ENCODE measurements around the gene TFG.
A peak's percentile ranks its signal among the peaks of the same experiment; 100 is the strongest.

The TFG gene

DNA sequence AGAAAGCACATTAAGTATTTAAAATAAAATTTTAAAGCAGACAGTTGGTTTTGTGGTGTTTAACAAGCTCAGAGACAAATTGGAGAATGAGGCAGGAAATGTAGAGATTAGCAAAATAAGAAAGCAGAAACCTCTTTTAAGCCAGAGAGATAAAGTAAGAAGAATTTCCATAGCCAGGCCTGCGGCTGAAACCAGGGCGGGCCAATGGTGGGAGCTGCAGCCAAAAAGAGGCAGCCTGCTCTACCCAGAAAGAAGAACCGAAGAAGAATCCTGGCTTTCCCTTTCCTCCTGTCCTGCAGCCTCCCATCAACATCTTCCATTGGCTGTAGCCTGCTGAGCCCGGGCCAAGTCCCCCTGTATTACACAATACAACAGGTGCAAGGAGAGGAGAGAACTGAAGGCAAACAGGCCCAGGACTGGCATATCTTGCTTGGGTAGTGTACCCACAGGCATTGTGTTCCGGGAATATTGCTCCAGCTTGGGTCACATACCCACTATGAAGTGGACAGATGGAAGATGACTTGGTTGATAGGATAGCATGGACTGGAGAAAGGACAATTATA lies 11.5 kb upstream of the TFG start:
- Mint-ChIP-seq H3K4me3 (no peak overlapping the region), H3K4me1 (no peaks in the 10 kb centered on the region), H3K9me3 (no peaks in the 10 kb centered on the region), H3K36me3 (no peaks in the 10 kb centered on the region), H3K27ac (no peak overlapping the region)
- ATAC-seq (no peak), DNase-seq (ENCODE audit: low spot score in 2 of 2) (no peak)

DNA sequence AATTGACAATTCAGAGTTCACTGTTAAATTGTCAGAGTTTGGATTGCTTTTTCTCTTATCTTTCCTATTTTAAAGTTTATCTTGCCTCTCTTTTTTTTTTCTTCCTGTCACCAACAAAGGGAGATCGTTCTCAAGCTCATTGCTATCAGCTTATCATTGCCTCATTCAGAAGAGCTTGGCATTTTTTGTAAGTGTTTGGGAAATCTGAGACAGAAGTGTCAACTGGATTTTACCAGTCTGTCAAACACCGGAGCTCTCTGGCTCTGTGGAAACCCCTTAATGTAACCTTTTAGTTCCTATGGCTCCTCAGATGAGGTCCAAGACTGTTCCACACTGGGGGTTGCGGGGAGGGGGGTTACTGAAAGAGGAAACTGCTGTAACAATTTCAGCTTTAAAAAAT lies 10.6 kb upstream of the TFG start:
- H3K36me3 Mint-ChIP-seq, result no peaks in the 10 kb centered on the region
- no peak overlapping the region for H3K27ac Mint-ChIP-seq

DNA sequence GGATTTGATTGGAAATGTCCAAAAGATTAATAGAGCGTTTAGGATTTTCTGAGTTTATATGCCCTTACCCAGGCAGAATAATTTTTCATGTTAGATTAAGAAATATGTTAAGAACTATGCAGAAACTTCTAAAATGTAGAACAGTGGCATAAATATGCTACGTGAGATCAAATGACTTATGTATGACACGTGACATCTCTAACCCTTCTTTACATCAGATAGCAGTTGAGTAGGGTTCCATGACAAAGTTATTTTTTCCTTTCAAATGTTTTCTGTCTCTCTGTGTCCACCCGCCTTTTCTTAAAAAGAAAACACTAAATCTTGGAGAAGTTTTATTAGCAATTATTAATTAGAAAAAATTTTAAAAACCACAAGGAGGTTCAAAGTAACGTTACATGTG lies 8.6 kb upstream of the TFG start:
- no peak for ATAC-seq

More for the DNA sequence above, 10.6 kb upstream of the TFG start:
- H3K9me3 Mint-ChIP-seq, result no peaks in the 10 kb centered on the region
- ATAC-seq (no peak), DNase-seq (ENCODE audit: low spot score in 2 of 2) (no peak)
- no peak overlapping the region for H3K4me3 Mint-ChIP-seq
- no peaks in the 10 kb centered on the region for H3K4me1 Mint-ChIP-seq

DNA sequence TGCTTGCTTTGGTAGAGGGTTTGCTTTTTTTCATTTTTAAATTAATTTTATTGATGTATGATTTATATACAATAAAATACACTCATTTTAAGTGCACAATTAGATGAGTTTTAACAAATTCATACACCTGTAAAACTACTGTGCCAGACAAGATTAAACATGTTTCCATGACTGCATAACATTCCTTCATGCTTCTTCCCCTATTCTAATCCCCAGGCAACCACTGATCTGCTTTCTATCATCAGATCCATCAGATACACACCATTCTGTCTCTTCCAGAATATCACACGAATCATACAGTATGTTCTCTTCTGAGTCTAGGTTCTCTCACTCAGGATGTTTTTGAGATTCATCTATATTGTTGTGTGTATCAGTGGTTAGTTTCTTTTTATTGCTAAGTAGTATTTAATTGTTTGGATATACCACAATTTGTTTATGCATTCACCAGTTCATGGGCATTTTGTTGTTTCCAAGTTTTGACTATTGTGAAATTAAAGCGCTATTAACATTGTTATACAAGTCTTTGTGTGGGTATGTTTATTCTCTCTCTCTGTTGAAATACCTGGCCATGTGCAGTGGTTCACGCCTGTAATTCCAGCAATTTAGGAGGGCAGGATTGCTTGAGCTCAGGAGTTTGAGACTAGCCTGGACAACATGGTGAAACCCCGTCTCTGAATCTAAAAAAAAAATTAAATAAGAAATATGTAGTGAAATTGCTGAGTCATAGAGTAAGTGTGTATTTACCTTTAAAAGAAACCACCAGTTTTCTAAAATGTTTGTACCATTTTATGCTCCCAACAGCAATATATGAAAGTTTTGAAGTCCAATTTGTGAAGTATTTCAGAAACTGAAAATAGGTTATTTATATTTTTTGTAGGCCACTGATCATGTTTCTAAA lies 7.0 kb upstream of the TFG start:
- H3K36me3 Mint-ChIP-seq, result no peaks in the 10 kb centered on the region
- no peak overlapping the region for H3K4me3 Mint-ChIP-seq
- ATAC-seq, result no peak
- H3K9me3 Mint-ChIP-seq, result no peaks in the 10 kb centered on the region
- H3K4me1 Mint-ChIP-seq, result no peaks in the 10 kb centered on the region
- H3K27ac Mint-ChIP-seq, result no peak overlapping the region
- no peak for DNase-seq (ENCODE audit: low spot score in 2 of 2)

More for the DNA sequence above, 8.6 kb upstream of the TFG start:
- Mint-ChIP-seq H3K9me3 (no peaks in the 10 kb centered on the region), H3K4me3 (no peak overlapping the region), H3K36me3 (no peaks in the 10 kb centered on the region), H3K27ac (no peak overlapping the region), H3K4me1 (no peaks in the 10 kb centered on the region)
- DNase-seq (ENCODE audit: low spot score in 2 of 2), result no peak

DNA sequence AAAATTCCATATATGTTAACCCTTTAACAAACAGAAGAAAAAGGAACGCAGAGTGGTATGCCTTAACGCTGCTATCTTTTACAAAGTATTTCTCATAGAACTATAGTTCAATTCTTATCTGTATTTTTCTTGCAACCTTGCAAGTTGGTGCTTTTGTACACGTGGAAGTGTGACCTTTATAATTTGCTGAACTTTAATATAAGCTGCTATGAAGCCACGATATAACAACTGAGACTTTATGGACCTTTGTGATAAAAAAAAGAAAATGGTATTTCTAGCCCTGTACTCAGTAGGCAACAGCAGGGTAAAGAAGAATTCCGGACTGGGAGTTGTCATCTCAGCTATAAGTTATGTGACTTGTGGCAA lies 6.3 kb upstream of the TFG start:
- no peak overlapping the region for H3K4me3 Mint-ChIP-seq
- DNase-seq (ENCODE audit: low spot score in 2 of 2) (no peak), ATAC-seq (no peak)
- H3K36me3 Mint-ChIP-seq, result no peaks in the 10 kb centered on the region
- H3K4me1 Mint-ChIP-seq, result no peaks in the 10 kb centered on the region
- no peak overlapping the region for H3K27ac Mint-ChIP-seq
- H3K9me3 Mint-ChIP-seq, result no peaks in the 10 kb centered on the region

DNA sequence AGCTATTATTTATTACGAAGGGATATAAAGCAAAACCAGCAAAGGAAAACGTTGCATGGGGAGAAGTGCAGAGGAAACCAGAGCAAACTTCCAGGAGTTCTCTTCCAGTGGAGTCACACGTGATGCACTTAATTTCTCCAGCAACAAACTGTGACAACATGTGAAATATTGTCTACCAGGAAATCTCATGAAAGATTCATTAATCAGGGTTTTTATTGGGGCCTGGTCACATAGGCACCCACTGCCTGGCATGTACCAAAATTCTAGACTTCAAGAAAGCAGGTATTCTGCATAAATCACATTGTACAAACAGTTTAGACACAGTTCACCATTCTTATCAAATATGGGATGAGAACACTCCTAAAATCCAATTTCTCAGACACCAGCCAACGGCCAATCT lies 5.4 kb upstream of the TFG start:
- H3K36me3 Mint-ChIP-seq, result peaks cover 2% of the 10 kb centered on the region
- H3K9me3 Mint-ChIP-seq, result peaks cover 5% of the 10 kb centered on the region
- ATAC-seq, result no peak
- no peak overlapping the region for H3K4me3 Mint-ChIP-seq
- DNase-seq (ENCODE audit: low spot score in 2 of 2), result no peak
- H3K4me1 Mint-ChIP-seq, result peaks cover 7% of the 10 kb centered on the region
- H3K27ac Mint-ChIP-seq, result no peak overlapping the region

DNA sequence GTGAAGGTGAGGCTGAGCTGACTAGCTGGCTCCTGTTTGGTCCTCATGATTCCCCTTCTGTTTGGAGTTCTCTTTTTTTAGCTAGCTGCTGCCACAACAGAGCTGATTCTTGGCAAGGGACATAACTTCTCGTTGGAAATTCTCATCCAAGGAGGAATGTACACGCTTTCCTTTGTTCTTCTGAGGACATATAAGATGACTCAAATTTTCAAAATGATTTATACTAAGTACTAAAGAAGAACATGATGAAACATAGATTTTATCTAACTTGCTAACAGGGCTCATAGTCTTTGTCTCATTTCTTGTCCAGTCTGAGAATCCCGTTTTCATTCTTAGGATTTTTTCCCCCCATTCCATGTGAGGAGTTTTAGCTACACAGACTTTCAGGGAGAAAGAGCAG lies 2.9 kb upstream of the TFG start:
- ATAC-seq, result no peak
- Mint-ChIP-seq H3K36me3 (peaks cover 21% of the 10 kb centered on the region), H3K4me1 (peaks cover 21% of the 10 kb centered on the region), H3K4me3 (no peak overlapping the region), H3K27ac (no peak overlapping the region), H3K9me3 (peaks cover 8% of the 10 kb centered on the region)
- no peak for DNase-seq (ENCODE audit: low spot score in 2 of 2)

DNA sequence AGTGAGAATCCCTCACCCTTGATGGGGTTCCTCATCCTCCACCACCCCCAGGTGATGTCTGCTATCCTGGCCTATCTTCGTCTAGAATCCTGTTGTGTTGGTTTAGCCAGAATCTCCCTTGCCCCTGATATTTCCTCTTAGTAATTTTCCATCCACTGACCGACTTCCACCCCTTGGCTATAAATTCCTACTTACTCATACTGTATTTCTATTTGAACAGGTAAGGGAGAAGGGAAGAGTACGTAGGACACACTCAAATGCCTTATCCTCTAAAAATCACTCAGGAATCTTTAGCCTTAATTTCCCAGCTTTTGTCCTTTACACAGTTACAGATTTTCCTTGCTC lies 678 bp upstream of the TFG start:
- H3K4me1 Mint-ChIP-seq, result peaks cover 42% of the 10 kb centered on the region
- peaks cover 43% of the 10 kb centered on the region for H3K36me3 Mint-ChIP-seq
- DNase-seq (ENCODE audit: low spot score in 2 of 2) (no peak), ATAC-seq (no peak)
- peak overlapping the region; percentile 64 for H3K4me3 Mint-ChIP-seq
- H3K27ac Mint-ChIP-seq, result peak overlapping the region; percentile 97
- H3K9me3 Mint-ChIP-seq, result peaks cover 8% of the 10 kb centered on the region

DNA sequence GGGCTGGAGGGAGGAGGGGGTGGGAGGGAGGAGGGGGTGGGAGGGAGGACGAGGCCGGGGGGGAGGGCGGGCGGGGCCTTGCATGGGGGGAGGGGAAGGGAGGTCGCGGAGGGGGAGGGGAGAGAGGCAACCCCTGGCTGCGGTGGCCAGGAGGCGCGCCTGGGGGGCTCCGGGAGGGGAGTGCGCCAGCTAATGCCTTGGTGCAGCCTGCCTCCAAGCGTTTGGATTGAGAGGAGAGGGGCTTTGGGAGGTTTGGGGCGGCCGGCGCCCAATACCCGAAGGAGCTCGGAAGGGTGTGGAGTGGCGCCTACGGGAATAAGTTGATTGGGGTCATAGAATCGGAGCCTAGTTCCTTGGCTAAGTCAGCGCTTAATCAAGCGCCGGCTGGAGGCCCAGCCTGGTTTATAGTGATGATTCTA lies 557 bp downstream of the TFG start:
- Mint-ChIP-seq H3K27ac (peak overlapping the region; percentile 97), H3K4me1 (peaks cover 51% of the 10 kb centered on the region), H3K4me3 (peak overlapping the region; percentile 64), H3K9me3 (peaks cover 8% of the 10 kb centered on the region), H3K36me3 (peaks cover 56% of the 10 kb centered on the region)
- ATAC-seq (peak; percentile 1), DNase-seq (ENCODE audit: low spot score in 2 of 2) (peak; percentile 23 to 73)

DNA sequence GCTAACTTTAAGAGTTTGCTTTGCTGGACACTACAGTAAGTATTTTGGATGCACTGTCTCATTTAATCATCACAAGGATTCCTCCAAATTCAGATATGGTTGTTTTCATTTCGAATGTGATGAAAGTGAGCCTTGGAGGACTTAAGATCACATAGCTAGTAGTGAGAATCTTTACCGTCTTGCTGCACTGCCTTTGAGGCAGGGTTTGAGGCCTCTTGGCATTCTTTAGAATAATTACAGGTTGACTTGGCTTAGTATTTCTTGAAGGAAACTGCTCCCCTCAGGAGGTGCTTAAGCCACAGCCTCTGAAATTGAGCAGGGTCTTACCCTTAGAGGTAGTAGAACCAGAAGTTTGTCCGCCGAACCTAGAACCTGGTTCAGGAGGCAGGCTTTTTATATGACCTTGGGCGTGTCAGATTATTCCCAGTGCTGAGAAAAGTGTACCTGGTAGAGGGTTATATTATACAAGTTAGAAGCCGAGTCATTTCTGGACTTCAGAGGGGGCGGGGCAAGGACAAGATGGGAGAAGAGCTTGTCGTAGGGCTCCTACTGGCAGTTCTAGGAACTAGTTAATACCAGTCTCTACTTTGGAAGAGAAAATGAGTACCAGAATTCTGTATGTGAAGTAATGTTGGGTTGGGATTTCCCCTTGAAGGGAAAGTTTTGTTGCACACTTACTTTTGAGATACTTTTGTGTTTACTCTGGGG lies 1.1 kb downstream of the TFG start:
- H3K27ac Mint-ChIP-seq, result peak overlapping the region; percentile 97
- H3K4me1 Mint-ChIP-seq, result peaks cover 57% of the 10 kb centered on the region
- peaks cover 8% of the 10 kb centered on the region for H3K9me3 Mint-ChIP-seq
- ATAC-seq, result peak; percentile 69
- peak overlapping the region; percentile 64 for H3K4me3 Mint-ChIP-seq
- DNase-seq (ENCODE audit: low spot score in 2 of 2), result peak; percentile 44 to 88
- H3K36me3 Mint-ChIP-seq, result peaks cover 61% of the 10 kb centered on the region

DNA sequence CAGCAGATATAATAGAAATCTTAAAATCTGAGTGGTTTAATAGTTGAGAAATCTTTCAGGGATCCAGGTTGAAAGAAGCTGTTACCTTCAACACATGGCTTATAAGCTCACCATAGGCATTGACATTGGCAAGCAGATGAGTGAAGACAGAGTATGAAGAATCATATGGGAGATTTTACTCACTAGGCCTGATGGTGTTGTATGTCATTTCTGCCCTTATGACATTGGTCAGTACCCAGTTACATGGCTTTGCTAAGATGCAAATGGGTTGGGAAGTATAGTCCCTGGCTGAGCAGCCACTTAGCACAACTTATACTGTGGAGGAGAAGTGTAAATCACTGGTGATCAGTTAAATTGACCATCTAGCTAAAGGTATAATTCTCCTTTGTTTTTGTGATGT lies 5.9 kb downstream of the TFG start:
- Mint-ChIP-seq H3K9me3 (peaks cover 3% of the 10 kb centered on the region), H3K4me3 (no peak overlapping the region), H3K36me3 (peaks cover 99% of the 10 kb centered on the region), H3K27ac (no peak overlapping the region), H3K4me1 (peaks cover 77% of the 10 kb centered on the region)
- no peak for DNase-seq (ENCODE audit: low spot score in 2 of 2)
- ATAC-seq, result peak; percentile 52

DNA sequence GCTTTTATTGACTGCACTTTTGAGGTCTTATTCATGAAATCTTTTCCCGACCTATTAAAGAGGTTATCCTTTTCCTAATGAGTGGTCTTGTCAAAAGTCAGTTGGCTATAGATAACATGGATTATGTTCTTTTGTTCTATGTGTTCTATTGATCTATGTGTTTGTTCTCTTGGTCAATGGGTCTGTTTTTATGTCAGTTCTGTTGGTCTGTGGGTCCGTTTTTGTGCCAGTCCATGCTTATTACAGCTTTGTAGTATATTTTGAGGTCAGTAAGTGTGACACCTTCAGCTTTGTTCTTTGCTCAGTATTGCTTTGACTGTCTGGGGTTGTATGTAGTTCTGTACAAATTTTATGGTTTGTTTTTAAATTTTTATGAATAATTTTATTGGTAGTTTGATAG lies 7.8 kb downstream of the TFG start:
- no peak for ATAC-seq
- Mint-ChIP-seq H3K9me3 (no peaks in the 10 kb centered on the region), H3K36me3 (peaks cover 100% of the 10 kb centered on the region), H3K4me1 (peaks cover 61% of the 10 kb centered on the region), H3K27ac (peak overlapping the region; percentile 71), H3K4me3 (no peak overlapping the region)
- DNase-seq (ENCODE audit: low spot score in 2 of 2), result no peak

DNA sequence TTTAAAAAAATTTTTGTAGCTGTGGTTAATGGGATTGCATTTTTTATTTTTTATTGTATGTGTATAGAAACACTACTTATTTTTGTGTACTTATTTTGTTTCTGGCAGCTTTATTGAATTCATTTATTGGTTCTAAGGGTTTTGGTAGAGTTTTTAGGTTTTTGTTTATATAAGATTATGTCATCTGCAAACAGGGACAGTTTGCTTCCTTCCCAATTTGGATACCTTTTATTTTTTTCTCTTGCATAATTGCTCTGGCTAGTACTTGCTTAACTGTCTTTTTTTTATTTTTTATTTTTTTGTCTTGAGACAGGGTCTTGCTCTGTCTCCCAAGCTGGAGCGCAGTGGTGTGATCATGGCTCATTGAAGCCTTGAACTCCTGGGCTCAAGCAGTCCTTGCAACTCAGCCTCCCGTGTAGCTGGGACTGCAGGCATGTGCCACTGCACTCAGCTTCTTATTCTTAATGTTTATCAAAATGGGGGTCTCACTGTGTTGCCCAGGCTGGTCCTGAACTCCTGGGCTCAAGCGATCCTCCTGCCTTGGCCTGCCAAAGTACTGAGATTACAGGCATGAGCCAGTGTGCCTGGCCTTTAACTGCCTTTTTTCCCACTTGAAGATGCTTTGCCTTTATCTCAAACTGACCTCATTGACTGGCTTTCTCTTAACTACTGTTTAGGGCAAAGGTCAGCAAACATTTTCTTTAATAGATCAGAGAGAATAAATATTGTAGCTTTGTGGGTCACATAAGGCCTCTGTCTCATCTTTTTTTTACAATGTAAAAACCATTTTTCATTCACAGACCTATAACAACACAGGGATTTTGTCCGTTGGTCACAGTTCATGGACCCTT lies 8.6 kb downstream of the TFG start:
- Mint-ChIP-seq H3K4me1 (peaks cover 53% of the 10 kb centered on the region), H3K4me3 (no peak overlapping the region), H3K9me3 (no peaks in the 10 kb centered on the region), H3K36me3 (peaks cover 100% of the 10 kb centered on the region), H3K27ac (peak overlapping the region; percentile 71)
- ATAC-seq (no peak), DNase-seq (ENCODE audit: low spot score in 2 of 2) (no peak)

DNA sequence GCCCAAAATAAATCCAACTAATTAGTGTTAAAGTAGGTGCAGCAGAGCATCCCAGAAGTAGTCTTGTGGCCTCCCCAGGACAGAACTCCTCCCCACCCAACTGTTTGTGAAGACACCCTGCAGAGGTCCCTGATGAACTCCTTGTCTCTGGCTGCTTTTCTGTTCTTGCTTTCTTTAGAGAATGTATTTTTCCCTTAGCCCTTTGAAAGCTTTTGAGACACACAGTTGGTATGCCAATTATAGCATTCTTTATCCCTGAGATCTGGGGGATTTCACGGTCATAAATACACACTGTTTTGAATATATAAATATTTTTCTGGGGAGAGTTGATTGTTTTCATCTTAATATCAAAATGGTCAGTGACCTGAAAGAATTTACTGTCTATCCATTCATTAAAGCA lies 9.8 kb downstream of the TFG start:
- H3K27ac Mint-ChIP-seq, result no peak overlapping the region
- ATAC-seq (no peak), DNase-seq (ENCODE audit: low spot score in 2 of 2) (no peak)
- H3K9me3 Mint-ChIP-seq, result no peaks in the 10 kb centered on the region
- H3K4me1 Mint-ChIP-seq, result peaks cover 40% of the 10 kb centered on the region
- H3K36me3 Mint-ChIP-seq, result peaks cover 99% of the 10 kb centered on the region
- H3K4me3 Mint-ChIP-seq, result no peak overlapping the region

DNA sequence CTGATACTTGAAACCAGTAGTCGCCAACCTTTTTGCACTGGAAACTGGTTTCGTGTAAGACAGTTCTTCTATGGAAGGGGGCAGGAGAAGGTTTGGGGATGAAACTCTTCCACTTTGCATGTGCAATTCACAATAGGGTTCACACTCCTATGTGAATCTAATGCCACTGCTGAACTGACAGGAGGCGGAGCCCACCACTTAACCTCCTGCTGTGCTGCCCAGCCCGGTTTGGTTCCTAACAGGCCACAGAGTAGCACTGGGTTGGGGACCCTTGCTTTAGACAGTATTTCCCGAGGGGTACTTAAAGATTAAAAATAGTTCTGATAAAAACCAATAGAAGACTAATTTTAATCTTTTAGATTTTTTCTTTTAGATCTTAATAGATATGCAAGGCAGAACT lies 11.1 kb downstream of the TFG start:
- peaks cover 99% of the 10 kb centered on the region for H3K36me3 Mint-ChIP-seq
- H3K9me3 Mint-ChIP-seq, result no peaks in the 10 kb centered on the region
- no peak for DNase-seq (ENCODE audit: low spot score in 2 of 2)
- no peak overlapping the region for H3K4me3 Mint-ChIP-seq
- no peak for ATAC-seq
- peaks cover 31% of the 10 kb centered on the region for H3K4me1 Mint-ChIP-seq
- no peak overlapping the region for H3K27ac Mint-ChIP-seq

Measured in stimulated activated effector memory CD8-positive, alpha-beta T cell treated with anti-CD3 and anti-CD28 coated beads, Interleukin-12 subunit alpha, Interleukin-12 subunit beta, amount 100 ng/mL, for 72 hours (primary cell).